ENCODE measurements around the gene CR1. TPM values are rescaled to one million over a fixed set of nuclear protein-coding genes. Genes with fewer than 3 reads are reported as not detected.
"Not testable (repeated sequence)": the region's sequence is repeated elsewhere in the genome, so short reads cannot be mapped to it uniquely, and the experiment has no call there.

CR1 gene
- total RNA-seq, 4 donors from 2014 or later = 0.49 to 1.6 (median 0.67) TPM

DNA sequence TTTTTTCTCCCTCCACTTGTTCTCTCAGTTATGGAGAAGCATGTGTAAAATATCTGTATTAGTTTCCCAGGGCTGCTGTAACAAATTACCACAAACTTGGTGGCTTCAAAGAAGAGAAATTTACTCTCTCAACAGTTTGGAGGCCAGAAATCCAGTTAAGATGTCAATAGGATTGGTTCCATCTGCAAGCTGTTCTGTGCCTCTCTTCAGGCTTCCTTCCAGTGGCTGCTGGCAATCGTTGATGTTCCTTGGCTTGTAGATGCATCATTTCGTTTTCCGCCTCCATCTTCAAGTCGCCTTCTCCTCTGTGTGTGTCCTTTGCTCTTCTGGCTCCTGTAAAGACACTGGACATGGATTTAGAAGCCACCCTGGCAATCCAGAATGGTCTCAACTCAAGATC, 194.6 kb downstream of the CR1 start:
- WGBS, 2 donors = 70 to 76% methylated on average over 4 of the region's 4 CpGs
- H3K4me3 ChIP-seq (ENCODE audit: low read depth, poor library complexity, severe bottlenecking); DNase-seq (ENCODE audit: low spot score in 2 of 2); intact Hi-C loops (cut with DNase I; ENCODE audit: low total_unique reads): not testable (repeated sequence)

- TF ChIP-seq CTCF (IDR thresholded peaks at IDR 0.05) (no peak), POLR2A (IDR thresholded peaks at IDR 0.05) (no peak)
- intact Hi-C loops (cut with DNase I; ENCODE audit: low total_unique reads) = no loop called here
- DNase-seq (ENCODE audit: low spot score in 2 of 2) = no peak
- H3K4me3 ChIP-seq (ENCODE audit: low read depth, poor library complexity, severe bottlenecking) = no peak overlapping the region
These were observed 195.1 kb downstream of the CR1 start for GRCh38 chr1:207691010-207691409.

Other genes starting within 250 kb of the CR1 start
- 100 to 1,000 TPM; 153 to 260 (median 238) TPM for gene CD55, start 174.5 kb upstream of the CR1 start, total RNA-seq
- gene CR2, start 41.8 kb upstream of the CR1 start, total RNA-seq = under 1 TPM in 2 of 4 donors, not detected in 2; 0.06 to 0.07 TPM
- not detected for gene CR1L, start 149.0 kb downstream of the CR1 start, total RNA-seq